A673 (cell line): ENCODE measurements around the gene TXNL4B.

Source experiments
- CTCF ChIP-seq: fragments of 300-800, 200-600 bp; sonication (generic); conservative IDR thresholded peaks from 2 replicates; pipeline ENCODE4 v1.5.1; 2017; ENCODE audit warnings: low read depth, mild to moderate bottlenecking, antibody characterized with exemption, low read length, moderate library complexity, mixed read lengths
- EZH2 ChIP-seq: fragments of 200-600 bp; sonication (generic); IDR thresholded peaks from 2 replicates; pipeline ENCODE4 v1.6.1; 2017; ENCODE audit warnings: borderline replicate concordance, low read depth, mild to moderate bottlenecking, mixed read lengths, antibody characterized with exemption, low read length; ENCODE audit not compliant: poor library complexity, severe bottlenecking

- TF ChIP-seq EZH2 (no peak), CTCF (no peak)
Observed at GRCh38 chr16:72073560-72074230, 19.7 kb downstream of the TXNL4B start.
